ENCODE results near the gene RHOU.

RHOU gene

DNA sequence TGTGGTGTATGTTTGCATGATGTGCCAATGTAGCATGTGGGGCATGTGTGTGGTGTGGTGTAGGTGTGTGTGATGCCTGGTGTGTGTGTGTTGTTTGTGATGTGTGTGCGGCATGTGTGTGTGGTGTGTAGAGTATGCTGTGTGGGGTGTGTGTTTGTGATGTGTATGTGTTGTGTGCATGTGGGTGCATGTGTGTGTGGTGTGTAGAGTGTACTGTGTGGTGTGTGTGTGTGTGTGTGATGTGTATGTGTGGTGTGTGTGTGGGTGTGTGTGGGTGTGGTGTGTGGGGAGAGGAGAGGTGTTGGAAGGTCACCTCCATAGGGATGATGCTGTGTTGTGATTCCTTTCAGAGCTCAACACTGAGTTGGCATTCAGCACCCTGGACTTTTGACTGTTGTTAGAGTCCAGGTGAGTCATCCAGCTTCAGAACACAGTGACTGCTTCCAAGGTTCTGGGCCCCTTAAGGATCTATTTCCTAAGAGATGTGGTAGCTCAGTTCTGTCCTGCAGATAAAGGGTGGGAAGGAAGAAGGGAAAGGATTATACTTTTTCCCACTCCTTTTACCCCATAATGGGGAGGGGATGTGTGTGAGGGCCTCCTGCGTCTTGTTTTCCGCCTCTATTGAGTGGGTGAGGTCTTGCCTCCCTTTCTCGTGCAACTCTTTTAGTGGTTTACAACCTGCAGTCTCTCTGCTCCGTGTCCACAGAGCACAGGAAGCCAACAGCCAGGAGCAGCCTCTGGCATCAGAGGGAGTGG lies 47.6 kb downstream of the RHOU start:
- DNase-seq (ENCODE audit: low read depth in 1 of 2, low spot score in 1 of 2), result no peak

DNA sequence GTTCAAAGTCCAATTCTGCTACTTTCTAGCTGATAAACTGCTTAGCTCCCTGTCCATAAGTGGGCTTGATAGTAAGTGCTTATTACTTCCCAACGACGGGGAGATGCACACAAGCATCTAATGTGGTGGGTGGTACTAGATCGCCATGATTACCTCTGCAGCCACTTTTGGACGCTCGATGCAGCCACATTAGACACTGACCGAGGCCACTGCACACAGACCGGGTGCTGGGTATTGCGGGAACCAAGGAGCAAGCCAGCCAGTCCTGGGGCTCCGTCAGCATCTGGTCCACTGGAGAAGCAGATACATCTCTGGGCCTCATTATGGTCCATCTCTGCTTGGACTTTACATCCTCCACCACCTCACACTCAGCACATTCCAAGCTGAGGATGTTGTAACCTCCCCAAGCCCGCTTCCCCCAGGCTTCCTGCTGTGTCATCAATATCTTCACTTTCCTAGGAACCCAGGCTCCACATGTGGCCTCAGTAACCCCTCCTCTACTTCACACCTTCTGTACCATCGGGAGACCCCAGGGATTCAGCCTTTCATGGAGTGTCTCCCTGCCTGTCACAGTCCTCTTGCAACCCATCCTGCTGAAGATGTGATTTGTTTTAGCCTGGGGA lies 48.2 kb downstream of the RHOU start:
- no peak for DNase-seq (ENCODE audit: low read depth in 1 of 2, low spot score in 1 of 2)

DNA sequence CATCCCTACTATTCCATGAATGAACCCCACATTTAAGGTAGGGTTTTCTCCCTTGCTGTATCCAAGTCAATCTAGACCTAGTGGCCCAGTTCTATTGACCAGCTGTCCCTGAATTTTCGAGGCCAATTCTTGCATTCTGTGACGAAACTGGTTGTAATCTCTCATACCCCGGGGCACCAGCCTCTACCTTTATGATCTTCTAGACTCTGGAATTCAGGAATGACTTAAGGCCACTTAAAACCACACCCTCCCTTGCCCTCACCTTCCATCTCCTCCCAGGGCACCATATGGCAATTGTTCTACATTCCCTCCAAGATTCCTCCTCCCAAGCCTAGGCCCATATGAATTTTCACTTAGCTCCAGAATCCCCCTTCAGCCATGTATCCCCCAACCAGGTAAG lies 48.9 kb downstream of the RHOU start:
- DNase-seq (ENCODE audit: low read depth in 1 of 2, low spot score in 1 of 2), result no peak

DNA sequence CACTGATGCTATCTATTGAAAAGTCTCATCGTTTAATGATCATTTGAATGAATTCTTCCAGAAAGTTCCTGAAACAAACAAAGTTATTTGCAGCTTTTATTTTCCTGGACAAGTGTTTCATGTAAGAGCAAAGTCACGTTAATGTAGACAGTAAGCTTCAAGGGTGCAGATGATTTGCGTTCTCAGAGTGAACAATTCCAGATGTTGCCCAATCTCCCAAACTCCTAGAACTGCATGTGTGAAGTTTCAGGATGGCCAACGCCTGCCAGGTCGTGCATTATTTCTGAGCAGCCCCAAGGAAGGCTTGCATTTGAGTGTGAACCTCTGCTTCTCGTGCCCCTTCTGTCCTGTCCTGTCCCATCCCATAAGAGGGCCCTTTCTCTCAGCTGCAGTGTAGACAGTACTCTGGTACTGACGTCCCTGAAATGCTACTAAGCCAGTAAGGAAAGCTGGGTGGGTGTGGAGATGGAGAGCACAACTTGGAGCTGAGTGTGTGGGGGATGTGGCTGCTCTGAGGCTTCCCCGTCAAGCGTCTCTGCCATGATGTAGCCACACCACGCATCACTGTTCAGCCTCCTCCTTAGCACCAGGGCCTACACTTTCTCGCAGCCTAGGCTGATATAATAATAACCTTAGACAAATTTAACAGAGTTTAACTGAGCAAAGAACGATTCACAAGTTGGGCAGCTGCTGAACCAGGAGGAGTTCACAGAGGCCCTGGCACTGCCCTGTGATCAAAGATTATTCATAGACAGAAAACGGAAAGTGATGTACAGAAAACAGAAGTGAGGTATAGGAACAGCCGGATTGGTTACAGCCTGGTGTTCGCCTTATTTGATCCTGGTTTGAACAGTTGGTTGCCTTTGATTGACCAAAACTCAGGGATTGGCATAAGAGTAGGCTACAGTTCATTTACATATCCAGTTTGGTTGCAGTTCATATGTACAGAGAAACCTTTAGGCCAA lies 50.4 kb downstream of the RHOU start:
- no peak for DNase-seq (ENCODE audit: low read depth in 1 of 2, low spot score in 1 of 2)

DNA sequence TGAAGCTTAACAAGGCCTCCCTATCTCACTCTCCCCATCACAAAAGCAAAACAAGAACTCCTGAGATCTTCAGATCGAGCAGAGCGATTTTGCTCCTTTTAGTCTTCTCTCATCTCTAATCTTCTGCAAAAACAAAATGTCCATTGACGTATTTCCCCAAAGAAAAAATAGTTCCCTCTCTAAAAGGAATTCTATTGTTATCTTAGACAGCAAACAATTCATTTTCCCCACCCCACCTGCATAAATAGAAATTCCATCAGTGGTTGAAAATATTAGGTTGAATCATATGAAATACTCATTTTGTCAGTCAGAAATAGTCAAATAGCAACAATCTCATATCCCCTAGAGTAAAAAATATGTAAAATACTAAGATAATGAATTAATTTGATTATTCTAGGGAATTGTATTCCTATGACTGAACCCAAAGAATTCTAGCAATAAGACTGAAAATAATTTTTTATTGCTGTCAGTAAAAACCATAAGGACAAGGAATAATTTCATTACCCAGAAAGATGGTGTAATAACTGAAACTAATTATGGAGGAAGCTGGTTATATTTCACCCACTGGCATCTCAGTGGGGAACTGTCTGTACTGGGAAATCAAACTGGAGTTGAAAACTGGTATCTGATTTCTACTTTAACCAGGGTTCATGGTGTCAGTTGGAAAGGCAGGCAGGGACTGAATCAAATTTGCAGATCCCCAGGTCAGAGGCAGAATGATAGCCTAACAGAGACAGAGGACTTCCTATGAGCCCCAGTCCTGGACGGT lies 51.3 kb downstream of the RHOU start:
- no peak for DNase-seq (ENCODE audit: low read depth in 1 of 2, low spot score in 1 of 2)

DNA sequence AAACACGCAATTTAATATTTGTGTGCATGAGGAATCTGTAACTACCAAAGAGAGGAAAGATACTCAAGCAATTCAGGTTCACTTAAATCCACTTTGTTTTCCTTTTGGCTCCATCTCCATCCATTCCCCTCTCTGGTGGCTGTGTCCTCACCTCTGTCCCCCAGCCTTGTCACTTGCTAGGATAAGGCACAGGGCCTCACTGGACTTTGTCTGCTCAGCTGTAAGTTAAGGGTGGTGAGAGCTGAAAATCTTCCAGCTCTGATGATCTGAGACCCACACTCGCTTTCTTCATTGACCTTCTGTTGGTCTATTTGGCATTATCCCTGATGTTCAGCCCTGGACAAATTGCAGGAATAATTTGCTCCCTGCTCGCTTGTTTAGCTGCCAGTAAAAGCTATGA lies 56.5 kb downstream of the RHOU start:
- DNase-seq (ENCODE audit: low read depth in 1 of 2, low spot score in 1 of 2), result no peak

DNA sequence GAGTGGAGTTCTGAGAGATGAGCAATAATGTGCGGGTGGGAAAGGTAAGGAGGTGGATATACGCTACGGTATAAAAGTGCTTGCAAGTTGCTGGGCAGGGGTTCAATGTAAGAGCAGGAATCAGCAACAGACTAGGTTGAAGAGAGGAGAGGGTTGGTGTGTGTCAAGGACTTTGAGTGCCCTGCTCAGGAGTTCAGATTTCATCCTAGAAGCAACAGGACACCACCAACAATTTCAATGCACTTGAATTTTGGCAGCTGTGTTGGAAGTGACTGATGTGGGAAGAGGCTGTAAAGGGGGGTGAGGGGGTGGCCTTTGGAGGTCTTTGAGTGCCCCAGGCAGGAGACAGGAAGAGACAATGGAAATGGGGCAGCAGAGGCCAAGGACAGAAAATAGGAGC lies 57.3 kb downstream of the RHOU start:
- DNase-seq (ENCODE audit: low read depth in 1 of 2, low spot score in 1 of 2), result no peak

DNA sequence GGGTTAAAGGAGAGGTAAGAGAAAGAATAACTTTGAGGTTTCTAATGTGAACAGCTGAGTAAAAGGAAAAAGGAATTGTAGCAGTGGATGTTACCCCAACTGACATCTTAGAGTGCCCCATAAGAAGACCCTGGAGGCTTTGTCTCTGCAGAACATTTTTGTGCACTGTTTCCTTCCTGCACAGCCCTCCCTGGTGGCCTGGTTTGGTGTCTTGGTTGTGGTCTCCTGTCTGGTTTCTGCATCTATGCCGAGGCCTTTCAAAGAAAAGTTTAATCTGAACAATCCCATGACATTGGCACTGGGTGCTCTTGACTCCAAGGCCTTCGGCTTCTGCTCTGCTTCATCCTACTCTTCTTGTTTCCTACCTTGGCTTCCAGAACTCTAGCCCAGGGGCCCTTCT lies 57.8 kb downstream of the RHOU start:
- no peak for DNase-seq (ENCODE audit: low read depth in 1 of 2, low spot score in 1 of 2)

DNA sequence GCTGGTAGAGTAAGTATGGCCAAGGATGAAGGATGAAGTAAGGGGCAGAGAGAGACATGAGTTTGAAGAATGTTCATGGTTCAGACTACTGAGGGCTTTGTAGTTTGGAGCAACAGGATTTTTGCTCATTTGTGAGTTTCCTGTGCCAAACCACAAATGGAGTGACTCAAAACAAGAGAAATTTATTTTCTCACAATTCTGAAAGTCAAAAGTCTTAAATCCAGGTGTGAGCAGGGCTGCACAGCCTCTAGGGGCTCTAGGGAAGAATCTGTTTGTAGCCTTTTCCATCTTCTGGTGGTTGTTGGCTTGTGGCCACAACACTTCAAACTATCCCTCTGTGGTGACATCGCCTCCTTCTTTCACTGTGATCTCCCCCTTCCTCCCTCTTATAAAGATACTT lies 58.9 kb downstream of the RHOU start:
- no peak for DNase-seq (ENCODE audit: low read depth in 1 of 2, low spot score in 1 of 2)

DNA sequence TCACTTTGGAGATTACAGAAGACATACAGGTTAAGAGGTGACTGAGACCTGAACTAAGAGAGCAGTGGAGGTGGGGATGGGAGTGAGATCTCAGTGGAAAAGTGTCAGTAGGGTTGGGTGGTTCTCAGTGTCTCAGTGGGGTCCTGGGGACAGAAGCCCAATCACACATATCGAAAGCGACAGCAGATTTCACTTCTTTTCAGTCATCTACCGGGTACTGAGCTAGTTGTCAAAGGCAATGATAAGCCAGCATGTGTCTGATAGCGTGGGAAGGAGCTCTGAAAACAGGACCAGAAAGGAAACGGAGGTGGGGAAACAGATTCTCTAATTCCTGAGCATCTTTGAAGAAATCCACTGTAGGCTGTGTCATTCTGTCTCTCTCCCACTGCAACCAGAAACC lies 59.5 kb downstream of the RHOU start:
- peak in 1 of 2 donors; percentile 5 for DNase-seq (ENCODE audit: low read depth in 1 of 2, low spot score in 1 of 2)

DNA sequence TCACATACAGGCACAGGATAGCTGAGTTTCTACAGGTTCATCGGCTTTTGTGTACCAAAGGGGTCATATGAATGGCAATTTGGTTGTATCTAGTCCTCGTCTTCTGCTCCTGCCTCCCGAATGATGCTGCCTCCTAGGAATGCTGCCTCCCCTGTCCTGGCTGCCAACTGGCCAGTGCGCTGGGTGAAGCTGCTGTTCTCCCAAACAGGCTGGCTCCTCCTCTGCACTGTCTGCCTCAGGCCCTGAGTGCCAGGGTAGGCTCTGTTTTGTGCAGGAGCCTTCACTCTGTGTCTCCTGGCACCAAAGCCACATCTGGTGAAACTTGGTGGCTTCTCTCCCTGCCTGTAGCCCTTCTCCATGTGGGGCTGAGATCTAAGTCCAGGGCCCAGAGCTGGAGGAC lies 60.3 kb downstream of the RHOU start:
- no peak for DNase-seq (ENCODE audit: low read depth in 1 of 2, low spot score in 1 of 2)

All from stimulated activated CD4-positive, alpha-beta T cell treated with anti-CD3 and anti-CD28 coated beads, Interleukin-15, amount 100 ng/mL, for 1 hour (primary cell).